T-helper 17 cell (primary cell): ENCODE data around the gene SPI1. TPM values are rescaled to one million over a fixed set of nuclear protein-coding genes. Genes with fewer than 3 reads are reported as not detected.

Experiments used
- ATAC-seq: fragments of 150-1000 bp; cut with Tn5 transposase; 2 replicates; pipeline ENCODE4 v1.10.0; 2021; ENCODE audit warnings: mild to moderate bottlenecking, moderate library complexity
- DNase-seq, 3 donors: peaks; one replicate each; pipeline versions ENCODE4 v3.0.0 to v3.0.0-alpha.2; 2020 to 2021
- H3K9me3 ChIP-seq: one replicate; pipeline ENCODE4 v1.7.0; 2013; ENCODE audit warnings: low read length, mild to moderate bottlenecking; ENCODE audit not compliant: control insufficient read depth, poor library complexity, severe bottlenecking
- H3K27ac Mint-ChIP-seq: one replicate; pipeline ENCODE4 v1.8.0; 2022; ENCODE audit warnings: mild to moderate bottlenecking, moderate library complexity, mixed read lengths
- H3K27me3 Mint-ChIP-seq: one replicate; pipeline ENCODE4 v1.8.0; 2022; ENCODE audit warnings: mixed read lengths
- H3K36me3 Mint-ChIP-seq: one replicate; pipeline ENCODE4 v1.8.0; 2022; ENCODE audit warnings: low read depth, mixed read lengths
- H3K4me1 Mint-ChIP-seq: one replicate; pipeline ENCODE4 v1.8.0; 2022; ENCODE audit warnings: mild to moderate bottlenecking, mixed read lengths
- H3K4me3 Mint-ChIP-seq: one replicate; pipeline ENCODE4 v1.8.0; 2022; ENCODE audit warnings: mild to moderate bottlenecking, moderate library complexity, mixed read lengths
- total RNA-seq, 4 donors: library from RNA in 2 of 4; stranded (reverse) in 2 of 4; gene quantifications; one replicate each; pipeline ENCODE4 v1.2.3 and lab custom pipeline; 2022 to 2026

The SPI1 gene
- total RNA-seq, 2 donors from 2014 or later: 4.9 to 14.9 TPM

- H3K9me3 ChIP-seq: no peaks in the 10 kb centered on the region
- ATAC-seq: no peak
- no peaks in the 10 kb centered on the region for H3K27me3 Mint-ChIP-seq
- peaks cover 21% of the 10 kb centered on the region for H3K4me1 Mint-ChIP-seq
- DNase-seq: no peak
- H3K4me3 Mint-ChIP-seq: no peak overlapping the region
- no peaks in the 10 kb centered on the region for H3K36me3 Mint-ChIP-seq
- peak overlapping the region; percentile 54 for H3K27ac Mint-ChIP-seq
Measured at GRCh38 chr11:47398011-47398410, 19.7 kb upstream of the SPI1 start.

GRCh38 chr11:47396049-47396320 lies 17.6 kb upstream of the SPI1 start:
- peak overlapping the region; percentile 91 for H3K27ac Mint-ChIP-seq
- H3K4me3 Mint-ChIP-seq: no peak overlapping the region
- no peak for ATAC-seq
- H3K9me3 ChIP-seq: no peaks in the 10 kb centered on the region
- H3K4me1 Mint-ChIP-seq: peaks cover 21% of the 10 kb centered on the region
- peak in 1 of 3 donors; percentile 1 for DNase-seq
- H3K36me3 Mint-ChIP-seq: no peaks in the 10 kb centered on the region
- H3K27me3 Mint-ChIP-seq: no peaks in the 10 kb centered on the region

GRCh38 chr11:47395223-47396048 lies 17.1 kb upstream of the SPI1 start:
- Mint-ChIP-seq H3K4me1 (peaks cover 18% of the 10 kb centered on the region), H3K27me3 (no peaks in the 10 kb centered on the region), H3K4me3 (peak overlapping the region; percentile 80), H3K27ac (peak overlapping the region; percentile 91), H3K36me3 (no peaks in the 10 kb centered on the region)
- H3K9me3 ChIP-seq: no peaks in the 10 kb centered on the region
- ATAC-seq: no peak
- peak in 1 of 3 donors; percentile 2 for DNase-seq

GRCh38 chr11:47394322-47395222 lies 16.2 kb upstream of the SPI1 start:
- peak overlapping the region; percentile 91 for H3K27ac Mint-ChIP-seq
- peak; percentile 75 for ATAC-seq
- H3K4me1 Mint-ChIP-seq: peaks cover 18% of the 10 kb centered on the region

GRCh38 chr11:47394050-47394321 lies 15.6 kb upstream of the SPI1 start:
- peak overlapping the region; percentile 80 for H3K4me3 Mint-ChIP-seq
- peak overlapping the region; percentile 91 for H3K27ac Mint-ChIP-seq
- no peak for DNase-seq
- no peaks in the 10 kb centered on the region for H3K36me3 Mint-ChIP-seq
- ATAC-seq: no peak
- H3K9me3 ChIP-seq: no peaks in the 10 kb centered on the region
- H3K27me3 Mint-ChIP-seq: no peaks in the 10 kb centered on the region
- peaks cover 22% of the 10 kb centered on the region for H3K4me1 Mint-ChIP-seq

More at GRCh38 chr11:47394322-47395222, 16.2 kb upstream of the SPI1 start:
- H3K36me3 Mint-ChIP-seq: no peaks in the 10 kb centered on the region
- H3K9me3 ChIP-seq: no peaks in the 10 kb centered on the region
- H3K4me3 Mint-ChIP-seq: peak overlapping the region; percentile 80
- no peaks in the 10 kb centered on the region for H3K27me3 Mint-ChIP-seq
- peak in 2 of 3 donors; percentile 12 to 29 for DNase-seq

- DNase-seq (no peak), ATAC-seq (no peak)
- Mint-ChIP-seq H3K27ac (peak overlapping the region; percentile 91), H3K36me3 (no peaks in the 10 kb centered on the region), H3K4me3 (peak overlapping the region; percentile 80), H3K4me1 (peaks cover 23% of the 10 kb centered on the region), H3K27me3 (no peaks in the 10 kb centered on the region)
- H3K9me3 ChIP-seq: no peaks in the 10 kb centered on the region
Measured at GRCh38 chr11:47393163-47394049, 15.1 kb upstream of the SPI1 start.

GRCh38 chr11:47392546-47393162 lies 14.3 kb upstream of the SPI1 start:
- Mint-ChIP-seq H3K36me3 (no peaks in the 10 kb centered on the region), H3K4me3 (no peak overlapping the region), H3K27me3 (no peaks in the 10 kb centered on the region), H3K4me1 (peaks cover 25% of the 10 kb centered on the region), H3K27ac (no peak overlapping the region)
- no peaks in the 10 kb centered on the region for H3K9me3 ChIP-seq
- DNase-seq: no peak
- no peak for ATAC-seq

GRCh38 chr11:47391711-47392432 lies 13.5 kb upstream of the SPI1 start:
- Mint-ChIP-seq H3K36me3 (no peaks in the 10 kb centered on the region), H3K4me3 (no peak overlapping the region), H3K4me1 (peaks cover 22% of the 10 kb centered on the region), H3K27me3 (no peaks in the 10 kb centered on the region), H3K27ac (peak overlapping the region; percentile 27)
- ATAC-seq: no peak
- DNase-seq: no peak
- no peaks in the 10 kb centered on the region for H3K9me3 ChIP-seq

- no peaks in the 10 kb centered on the region for H3K9me3 ChIP-seq
- Mint-ChIP-seq H3K27ac (peak overlapping the region; percentile 27), H3K4me3 (no peak overlapping the region), H3K27me3 (no peaks in the 10 kb centered on the region), H3K4me1 (peaks cover 22% of the 10 kb centered on the region), H3K36me3 (no peaks in the 10 kb centered on the region)
- DNase-seq (no peak), ATAC-seq (peak; percentile 22)
Measured at GRCh38 chr11:47391077-47391583, 12.8 kb upstream of the SPI1 start.

GRCh38 chr11:47390422-47390760 lies 12.0 kb upstream of the SPI1 start:
- peaks cover 18% of the 10 kb centered on the region for H3K4me1 Mint-ChIP-seq
- H3K36me3 Mint-ChIP-seq: no peaks in the 10 kb centered on the region
- ATAC-seq (no peak), DNase-seq (no peak)
- no peak overlapping the region for H3K27ac Mint-ChIP-seq
- H3K27me3 Mint-ChIP-seq: no peaks in the 10 kb centered on the region
- H3K4me3 Mint-ChIP-seq: no peak overlapping the region
- no peaks in the 10 kb centered on the region for H3K9me3 ChIP-seq

GRCh38 chr11:47389577-47390421 lies 11.5 kb upstream of the SPI1 start:
- Mint-ChIP-seq H3K4me1 (peaks cover 16% of the 10 kb centered on the region), H3K36me3 (no peaks in the 10 kb centered on the region), H3K4me3 (peak overlapping the region; percentile 39), H3K27me3 (no peaks in the 10 kb centered on the region), H3K27ac (no peak overlapping the region)
- no peak for ATAC-seq
- no peak for DNase-seq
- H3K9me3 ChIP-seq: no peaks in the 10 kb centered on the region
